HEK293T (cell line): ENCODE measurements around the gene FAM222A.
"Not testable (repeated sequence)": the region's sequence is repeated elsewhere in the genome, so short reads cannot be mapped to it uniquely, and the experiment has no call there.

Experiments
- CTCF ChIA-PET: fragments of 350-600 bp; formaldehyde crosslinking; extraction: SDS; loops from one replicate; lab custom pipeline; 2021; ENCODE audit warnings: antibody characterized with exemption, inconsistent platforms; lab: Yijun Ruan, JAX
- POLR2A ChIA-PET: fragments of 350-600 bp; formaldehyde crosslinking; extraction: SDS; loops from one replicate; lab custom pipeline; 2020; ENCODE audit warnings: antibody characterized with exemption, inconsistent platforms; lab: Yijun Ruan, JAX
- DNase-seq: peaks from one replicate; pipeline ENCODE4 v3.0.0; 2012; ENCODE audit warnings: mixed read lengths; ENCODE audit errors: extremely low spot score
- ARNT ChIP-seq: fragments of 450-650 bp; IDR thresholded peaks from 2 replicates; pipeline ENCODE4 v1.6.1; 2017; ENCODE audit warnings: mild to moderate bottlenecking
- BHLHE40 ChIP-seq: fragments of 450-650 bp; IDR thresholded peaks from 2 replicates; pipeline ENCODE4 v1.6.1; 2016; ENCODE audit warnings: mild to moderate bottlenecking, moderate library complexity, borderline replicate concordance
- CTBP1 ChIP-seq: fragments of 450-650 bp; IDR thresholded peaks from 2 replicates; pipeline ENCODE4 v1.6.1; 2016; ENCODE audit warnings: borderline replicate concordance
- ELF4 ChIP-seq: fragments of 450-650 bp; IDR thresholded peaks from 2 replicates; pipeline ENCODE4 v1.6.1; 2017; ENCODE audit warnings: antibody characterized with exemption
- FOXA1 ChIP-seq: fragments of 450-650 bp; IDR thresholded peaks from 2 replicates; pipeline ENCODE4 v1.6.1; 2016; ENCODE audit warnings: mild to moderate bottlenecking
- FOXK2 ChIP-seq: fragments of 450-650 bp; IDR thresholded peaks from 2 replicates; pipeline ENCODE4 v1.6.1; 2016; ENCODE audit warnings: mild to moderate bottlenecking
- FOXM1 ChIP-seq: fragments of 450-650 bp; IDR thresholded peaks from 2 replicates; pipeline ENCODE4 v1.6.1; 2017; ENCODE audit warnings: mild to moderate bottlenecking, borderline replicate concordance
- HDGF ChIP-seq: fragments of 450-650 bp; IDR thresholded peaks from 2 replicates; pipeline ENCODE4 v1.6.1; 2017; ENCODE audit warnings: antibody characterized with exemption, borderline replicate concordance
- L3MBTL2 ChIP-seq: fragments of 450-650 bp; conservative IDR thresholded peaks from 2 replicates; pipeline ENCODE4 v1.6.1; 2016; ENCODE audit warnings: mild to moderate bottlenecking
- LEF1 ChIP-seq: fragments of 450-650 bp; IDR thresholded peaks from 2 replicates; pipeline ENCODE4 v1.6.1; 2017; ENCODE audit warnings: mild to moderate bottlenecking, borderline replicate concordance
- NFRKB ChIP-seq: fragments of 450-650 bp; IDR thresholded peaks from 2 replicates; pipeline ENCODE4 v1.6.1; 2016; ENCODE audit warnings: mild to moderate bottlenecking, moderate library complexity
- SP1 ChIP-seq: fragments of 450-650 bp; IDR thresholded peaks from 2 replicates; pipeline ENCODE4 v1.6.1; 2017
- SUZ12 ChIP-seq: fragments of 450-650 bp; IDR thresholded peaks from 2 replicates; pipeline ENCODE4 v1.6.1; 2016; ENCODE audit warnings: mild to moderate bottlenecking
- TARDBP ChIP-seq: fragments of 450-650 bp; IDR thresholded peaks from 2 replicates; pipeline ENCODE4 v1.6.1; 2016
- ZNF384 ChIP-seq: fragments of 450-650 bp; IDR thresholded peaks from 2 replicates; pipeline ENCODE4 v1.6.1; 2016
- TF ChIP-seq, protein P1 (sequence below): fragments of 450-650 bp; IDR thresholded peaks from 2 replicates; pipeline ENCODE4 v1.6.1; 2016

FAM222A gene

DNA sequence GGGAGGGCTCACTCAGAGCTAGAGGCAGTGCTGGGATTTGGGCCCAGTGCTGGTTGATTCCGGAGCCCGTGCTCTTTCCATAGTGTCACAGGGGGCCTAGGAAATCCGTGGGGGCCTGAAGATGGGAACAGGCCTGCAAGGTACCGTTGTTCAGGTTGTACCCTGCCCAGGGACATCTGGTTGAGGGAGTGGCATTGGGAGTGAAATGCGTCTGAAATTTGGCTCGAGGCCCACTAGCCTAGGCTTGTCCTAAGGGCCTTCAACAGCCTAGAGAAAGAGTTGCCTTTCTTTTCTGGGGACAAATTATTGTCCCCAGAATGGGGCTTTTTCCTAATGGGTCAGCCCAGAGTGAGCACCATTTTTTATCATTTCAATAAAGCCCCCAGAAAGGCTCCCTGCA is 26.4 kb upstream of the FAM222A start:
- ChIA-PET POLR2A (no interaction called here), CTCF (interaction anchor here (0.6 kb wide), 1 partner anchor 1230 kb away, joined by 3 read pairs; no protein-coding TSS in a partner anchor)
- no peak for DNase-seq
- no peak for TF ChIP-seq FOXM1

DNA sequence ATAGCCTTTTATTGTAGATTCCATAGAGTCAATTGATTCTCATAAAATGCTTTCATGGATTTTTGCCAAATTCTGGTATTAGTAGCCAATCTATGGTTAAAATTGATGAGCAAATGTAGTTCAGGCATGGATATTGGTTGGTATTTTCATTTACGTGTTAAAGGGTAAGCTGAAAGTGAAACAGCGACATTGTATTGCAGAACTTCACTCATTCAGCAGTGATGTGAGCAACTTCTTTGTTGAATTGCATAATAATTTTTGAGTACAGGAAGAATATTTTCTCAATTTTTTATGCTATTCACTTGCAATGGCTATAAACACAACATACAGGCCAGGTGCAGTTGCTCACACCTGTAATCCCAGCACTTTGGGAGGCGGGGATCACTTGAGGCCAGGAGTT is 24.2 kb upstream of the FAM222A start:
- ChIA-PET CTCF (no interaction called here), POLR2A (no interaction called here)
- DNase-seq = no peak
- TF ChIP-seq, protein P1, sequence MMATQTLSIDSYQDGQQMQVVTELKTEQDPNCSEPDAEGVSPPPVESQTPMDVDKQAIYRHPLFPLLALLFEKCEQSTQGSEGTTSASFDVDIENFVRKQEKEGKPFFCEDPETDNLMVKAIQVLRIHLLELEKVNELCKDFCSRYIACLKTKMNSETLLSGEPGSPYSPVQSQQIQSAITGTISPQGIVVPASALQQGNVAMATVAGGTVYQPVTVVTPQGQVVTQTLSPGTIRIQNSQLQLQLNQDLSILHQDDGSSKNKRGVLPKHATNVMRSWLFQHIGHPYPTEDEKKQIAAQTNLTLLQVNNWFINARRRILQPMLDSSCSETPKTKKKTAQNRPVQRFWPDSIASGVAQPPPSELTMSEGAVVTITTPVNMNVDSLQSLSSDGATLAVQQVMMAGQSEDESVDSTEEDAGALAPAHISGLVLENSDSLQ = no peak
- TF ChIP-seq BHLHE40 (no peak), L3MBTL2 (no peak), ZNF384 (no peak), FOXM1 (no peak), HDGF (no peak), FOXA1 (no peak), SP1 (no peak), FOXK2 (no peak), ELF4 (no peak), NFRKB (no peak), SUZ12 (no peak)

DNA sequence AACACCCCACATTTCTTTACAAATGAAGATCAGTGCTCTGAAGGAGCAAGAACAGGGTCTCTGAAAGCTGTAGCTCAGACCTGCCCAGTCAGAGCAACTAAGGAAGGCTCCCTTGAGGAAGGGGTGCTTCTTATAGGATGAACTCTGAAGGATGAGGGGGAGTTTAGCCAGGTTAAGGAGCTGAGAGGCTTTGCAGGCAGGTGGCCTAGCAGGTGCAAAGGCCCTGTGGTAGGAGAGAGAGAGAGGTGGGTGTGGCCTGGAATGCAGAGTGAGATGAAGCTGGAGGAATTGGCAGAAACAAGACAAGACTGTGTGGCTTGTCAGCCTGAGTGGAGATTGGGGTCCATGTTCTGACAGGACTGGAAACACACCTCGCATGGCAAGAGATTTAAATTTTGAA is 20.5 kb upstream of the FAM222A start:
- no peak for DNase-seq
- CTCF ChIA-PET = no interaction called here
- POLR2A ChIA-PET = no interaction called here
- TF ChIP-seq CTBP1 (no peak), FOXA1 (no peak), NFRKB (no peak), BHLHE40 (no peak), FOXM1 (no peak), LEF1 (no peak), L3MBTL2 (no peak), HDGF (no peak), TARDBP (no peak), SP1 (no peak)
- TF ChIP-seq, protein P1 = no peak

DNA sequence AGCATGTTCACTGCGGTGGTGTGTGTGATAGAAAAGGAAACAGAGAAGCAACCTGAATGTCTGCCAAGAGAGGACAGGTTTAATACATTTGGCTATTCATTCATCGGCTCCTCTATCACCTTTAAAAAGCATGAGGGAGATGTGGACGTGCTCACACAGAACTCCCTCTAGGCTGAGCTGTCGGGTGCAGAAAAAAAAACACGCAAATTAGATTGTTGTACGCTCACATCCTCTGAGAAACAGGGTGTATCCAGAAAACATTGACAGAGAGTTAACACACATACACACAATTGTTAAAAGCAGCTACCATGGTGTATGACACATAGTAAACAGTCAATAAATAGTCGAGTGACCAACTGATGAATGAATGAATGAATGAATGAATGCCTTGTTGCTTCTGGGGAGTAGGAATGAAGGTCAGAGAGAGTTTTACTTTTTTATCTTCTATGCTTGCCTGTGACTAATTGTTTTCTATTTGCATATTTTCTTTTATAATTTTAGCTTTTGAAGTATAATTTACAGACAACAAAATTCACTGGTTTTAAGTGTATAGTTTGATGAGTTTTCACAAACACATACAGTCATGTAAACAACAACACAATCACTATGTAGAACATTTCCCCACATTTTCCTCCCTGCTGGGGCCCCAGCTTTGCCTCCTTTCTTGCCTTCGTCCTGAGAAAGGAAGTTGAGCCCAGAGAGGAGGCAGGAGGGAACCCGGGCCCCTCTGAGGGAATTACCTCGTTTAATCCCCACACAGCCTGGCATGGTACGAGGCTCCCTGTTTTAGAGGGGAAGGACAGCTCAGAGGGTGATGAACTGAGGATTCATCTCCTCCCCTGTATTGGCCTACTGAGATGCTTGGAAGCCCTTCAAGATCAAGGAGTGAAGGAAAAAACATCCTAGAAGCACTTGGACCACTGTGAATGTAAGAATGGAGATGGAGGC is 19.7 kb upstream of the FAM222A start:
- ChIA-PET CTCF (no interaction called here), POLR2A (no interaction called here)
- no peak for TF ChIP-seq SP1
- TF ChIP-seq LEF1 = no peak
- TF ChIP-seq FOXK2 = no peak
- no peak for TF ChIP-seq HDGF
- no peak for TF ChIP-seq ZNF384
- no peak for TF ChIP-seq ARNT
- TF ChIP-seq NFRKB = no peak
- no peak for TF ChIP-seq BHLHE40
- TF ChIP-seq ELF4 = no peak
- no peak for TF ChIP-seq FOXM1
- TF ChIP-seq TARDBP = no peak
- no peak for DNase-seq

DNA sequence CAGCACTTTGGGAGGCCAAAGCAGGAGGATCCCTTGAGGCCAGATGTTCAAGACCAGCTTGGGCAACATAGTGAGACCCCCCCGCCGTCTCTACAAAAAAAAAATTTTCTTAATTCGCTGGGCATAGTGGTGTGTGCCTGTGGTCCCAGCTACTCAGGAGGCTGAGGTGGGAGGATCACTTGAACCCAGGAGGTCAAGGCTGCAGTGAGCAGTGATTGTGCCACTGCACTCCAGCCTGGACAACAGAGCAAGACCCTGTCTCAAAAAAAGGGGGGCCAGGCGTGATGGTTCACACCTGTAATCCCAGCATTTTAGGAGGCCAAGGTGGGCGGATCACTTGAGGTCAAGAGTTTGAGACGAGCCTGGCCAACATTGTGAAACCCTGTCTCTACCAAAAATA is 19.0 kb upstream of the FAM222A start:
- POLR2A ChIA-PET, CTCF ChIA-PET, DNase-seq: not testable (repeated sequence)

DNA sequence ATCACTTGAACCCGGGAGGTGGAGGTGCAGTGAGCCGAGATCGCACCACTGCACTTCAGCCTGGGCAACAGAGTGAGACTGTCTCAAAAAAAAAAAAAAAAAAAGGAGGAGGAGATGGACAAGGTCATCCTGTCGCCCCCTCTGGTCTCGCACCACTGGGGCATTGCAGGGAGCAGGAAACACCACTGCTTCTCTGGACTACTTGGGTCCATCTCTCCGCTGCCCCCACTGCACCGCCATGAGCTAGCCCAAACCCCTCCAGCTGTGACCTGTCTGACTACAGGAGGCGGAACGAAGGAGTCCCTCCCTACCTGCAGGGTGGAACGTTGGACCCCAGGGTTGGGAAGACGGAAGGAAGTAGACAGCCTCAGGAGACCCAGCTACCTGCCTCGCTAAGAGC is 18.2 kb upstream of the FAM222A start:
- DNase-seq = no peak
- CTCF ChIA-PET = no interaction called here
- TF ChIP-seq ELF4 (no peak), HDGF (no peak)
- POLR2A ChIA-PET = no interaction called here

DNA sequence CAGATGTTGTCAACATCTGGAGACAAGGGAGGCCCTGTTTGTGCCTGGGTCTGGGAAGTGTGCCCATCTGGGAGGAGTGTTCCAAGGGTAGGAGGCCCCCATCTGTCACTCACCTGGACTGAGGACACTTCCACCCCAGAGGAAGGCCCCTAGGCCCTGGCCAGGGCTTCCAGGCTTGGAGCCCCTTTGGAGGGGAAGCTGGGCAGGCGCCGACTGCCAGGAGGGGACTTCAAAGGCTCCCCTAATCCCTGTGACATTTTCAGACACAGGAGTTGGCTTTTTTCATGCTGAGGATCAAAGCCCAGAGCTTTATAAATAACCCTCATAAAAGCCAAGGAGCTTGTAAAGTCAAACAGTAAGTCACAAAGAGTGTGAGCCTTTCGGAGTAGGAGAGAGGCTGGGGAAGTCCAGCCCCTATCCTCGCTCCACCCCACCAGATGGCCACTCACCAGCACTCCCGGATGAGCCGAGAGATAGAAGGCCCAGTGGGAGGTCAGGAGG is 17.6 kb upstream of the FAM222A start:
- peak; percentile 38 for DNase-seq
- CTCF ChIA-PET = no interaction called here
- POLR2A ChIA-PET = no interaction called here

More for the DNA sequence above, 17.6 kb upstream of the FAM222A start:
- TF ChIP-seq FOXM1 (no peak), CTBP1 (no peak; the same call in 1 of the 2 replicates), LEF1 (peak; percentile 100), SP1 (no peak), FOXA1 (no peak), HDGF (no peak), ZNF384 (peak; percentile 58; the same call in 1 of the 2 replicates), FOXK2 (no peak), BHLHE40 (no peak), TARDBP (no peak), ARNT (peak; percentile 56; the same call in 1 of the 2 replicates), SUZ12 (no peak)
- TF ChIP-seq, protein P1 = peak; percentile 93
